ENCODE data around the gene SGK1.

DNA sequence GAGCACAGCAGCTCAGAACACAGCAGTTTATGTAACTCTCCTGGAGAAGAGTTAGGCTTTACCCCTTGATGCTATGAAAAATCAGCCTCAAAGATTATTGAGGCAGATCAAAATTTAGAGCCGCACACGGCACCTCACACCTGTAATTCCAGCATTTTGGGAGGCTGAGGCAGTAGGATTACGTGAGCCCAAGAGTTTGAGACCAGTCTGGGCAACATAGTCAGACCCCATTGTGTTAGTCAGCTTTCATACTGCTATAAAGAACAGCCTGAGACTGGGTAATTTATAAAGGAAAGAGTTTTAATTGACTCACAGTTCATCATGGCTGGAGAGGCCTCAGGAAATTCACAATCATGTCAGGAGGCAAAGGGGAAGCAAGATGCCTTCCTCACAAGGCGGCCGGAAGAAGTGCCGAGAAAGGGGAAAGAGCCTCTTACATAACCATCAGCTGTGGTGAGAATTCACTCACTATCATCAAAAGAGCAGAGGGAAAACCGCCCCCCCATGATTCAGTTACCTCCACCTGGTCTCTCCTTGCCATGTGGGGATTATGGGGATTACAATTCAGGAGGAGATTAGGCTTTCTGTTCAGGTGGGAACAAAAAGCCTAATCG is 87.7 kb downstream of the SGK1 start:
- TF ChIP-seq, protein P1, sequence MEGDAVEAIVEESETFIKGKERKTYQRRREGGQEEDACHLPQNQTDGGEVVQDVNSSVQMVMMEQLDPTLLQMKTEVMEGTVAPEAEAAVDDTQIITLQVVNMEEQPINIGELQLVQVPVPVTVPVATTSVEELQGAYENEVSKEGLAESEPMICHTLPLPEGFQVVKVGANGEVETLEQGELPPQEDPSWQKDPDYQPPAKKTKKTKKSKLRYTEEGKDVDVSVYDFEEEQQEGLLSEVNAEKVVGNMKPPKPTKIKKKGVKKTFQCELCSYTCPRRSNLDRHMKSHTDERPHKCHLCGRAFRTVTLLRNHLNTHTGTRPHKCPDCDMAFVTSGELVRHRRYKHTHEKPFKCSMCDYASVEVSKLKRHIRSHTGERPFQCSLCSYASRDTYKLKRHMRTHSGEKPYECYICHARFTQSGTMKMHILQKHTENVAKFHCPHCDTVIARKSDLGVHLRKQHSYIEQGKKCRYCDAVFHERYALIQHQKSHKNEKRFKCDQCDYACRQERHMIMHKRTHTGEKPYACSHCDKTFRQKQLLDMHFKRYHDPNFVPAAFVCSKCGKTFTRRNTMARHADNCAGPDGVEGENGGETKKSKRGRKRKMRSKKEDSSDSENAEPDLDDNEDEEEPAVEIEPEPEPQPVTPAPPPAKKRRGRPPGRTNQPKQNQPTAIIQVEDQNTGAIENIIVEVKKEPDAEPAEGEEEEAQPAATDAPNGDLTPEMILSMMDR (IDR thresholded peaks at IDR 0.05), result no peak
- TF ChIP-seq EZH2 (IDR thresholded peaks at IDR 0.05), result no peak
